Activated CD8-positive, alpha-beta T cell treated with anti-CD3 and anti-CD28 coated beads for 36 hours (primary cell): ENCODE results near the gene ADAM23. TPM values are rescaled to one million over a fixed set of nuclear protein-coding genes. Genes with fewer than 3 reads are reported as not detected.

ENCODE experiments used
- ATAC-seq: fragments of 200-7000 bp; cut with Tn5 transposase; one replicate; pipeline ENCODE4 v1.10.0; 2021; ENCODE audit warnings: mild to moderate bottlenecking, moderate library complexity
- CTCF ChIA-PET: fragments of 350-600 bp; sonication (Branson Sonifier 250); formaldehyde crosslinking; loops from one replicate; lab custom pipeline; 2021; ENCODE audit warnings: antibody characterized with exemption; lab: Charles Lee
- POLR2A ChIA-PET: fragments of 350-600 bp; sonication (Branson Sonifier 250); formaldehyde crosslinking; loops from one replicate; lab custom pipeline; 2021; ENCODE audit warnings: antibody characterized with exemption; lab: Charles Lee
- DNase-seq: peaks from one replicate; pipeline ENCODE4 v3.0.0-alpha.2; 2020
- H3K27ac Mint-ChIP-seq: one replicate; pipeline ENCODE4 v1.8.0; 2021; ENCODE audit warnings: mild to moderate bottlenecking, mixed read lengths
- H3K27me3 Mint-ChIP-seq: one replicate; pipeline ENCODE4 v1.8.0; 2021; ENCODE audit warnings: mixed read lengths
- H3K36me3 Mint-ChIP-seq: one replicate; pipeline ENCODE4 v1.8.0; 2021; ENCODE audit warnings: low read depth, mixed read lengths
- H3K4me1 Mint-ChIP-seq: one replicate; pipeline ENCODE4 v1.8.0; 2021; ENCODE audit warnings: low read depth, mixed read lengths
- H3K4me3 Mint-ChIP-seq: one replicate; pipeline ENCODE4 v1.8.0; 2021; ENCODE audit warnings: mild to moderate bottlenecking, moderate library complexity, mixed read lengths
- H3K9me3 Mint-ChIP-seq: one replicate; pipeline ENCODE4 v1.8.0; 2021; ENCODE audit warnings: mixed read lengths
- intact Hi-C: fragments of 100-400 bp; cut with micrococcal nuclease; formaldehyde crosslinking; loops from one replicate; pipeline ENCODE4 v1.10.0; 2022
- total RNA-seq, 2 experiments: library from RNA; stranded (reverse); gene quantifications; one replicate each; pipeline ENCODE4 v1.2.3, GENCODE V29; 2021
- TF ChIP-seq, protein P1 (sequence below): fragments of 200-600 bp; IDR thresholded peaks from one replicate; pipeline ENCODE4 v1.8.0; 2022; ENCODE audit warnings: antibody characterized with exemption, mild to moderate bottlenecking

ADAM23 gene
- total RNA-seq, 2 experiments from 2014 or later = 0.07 to 0.54 TPM

DNA sequence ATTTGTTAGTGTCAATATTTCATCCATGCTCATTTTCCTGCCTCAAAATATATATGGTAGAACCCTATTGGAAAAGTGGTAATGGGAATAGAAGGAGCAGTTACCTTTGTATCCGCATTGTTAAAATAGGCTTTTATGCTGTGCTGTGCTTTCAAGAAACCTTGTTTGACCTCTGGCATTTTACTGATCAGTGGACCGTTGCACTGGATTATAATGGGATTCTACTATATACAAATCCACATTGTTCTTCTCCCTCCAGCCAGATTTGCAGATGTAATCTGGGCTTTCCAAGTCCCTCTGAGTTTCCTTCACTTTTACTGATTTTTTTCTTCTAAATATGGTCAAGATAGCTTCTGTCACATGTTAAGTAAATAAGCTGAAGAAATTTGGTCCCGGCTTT is 175.7 kb downstream of the ADAM23 start:
- Mint-ChIP-seq H3K9me3 (no peaks in the 10 kb centered on the region), H3K27ac (no peak overlapping the region)

GRCh38 chr2:206626108-206626507 is 182.8 kb downstream of the ADAM23 start:
- intact Hi-C loops = no loop called here
- no peak overlapping the region for H3K27ac Mint-ChIP-seq
- H3K9me3 Mint-ChIP-seq = no peaks in the 10 kb centered on the region
- H3K4me3 Mint-ChIP-seq = no peak overlapping the region
- TF ChIP-seq, protein P1, sequence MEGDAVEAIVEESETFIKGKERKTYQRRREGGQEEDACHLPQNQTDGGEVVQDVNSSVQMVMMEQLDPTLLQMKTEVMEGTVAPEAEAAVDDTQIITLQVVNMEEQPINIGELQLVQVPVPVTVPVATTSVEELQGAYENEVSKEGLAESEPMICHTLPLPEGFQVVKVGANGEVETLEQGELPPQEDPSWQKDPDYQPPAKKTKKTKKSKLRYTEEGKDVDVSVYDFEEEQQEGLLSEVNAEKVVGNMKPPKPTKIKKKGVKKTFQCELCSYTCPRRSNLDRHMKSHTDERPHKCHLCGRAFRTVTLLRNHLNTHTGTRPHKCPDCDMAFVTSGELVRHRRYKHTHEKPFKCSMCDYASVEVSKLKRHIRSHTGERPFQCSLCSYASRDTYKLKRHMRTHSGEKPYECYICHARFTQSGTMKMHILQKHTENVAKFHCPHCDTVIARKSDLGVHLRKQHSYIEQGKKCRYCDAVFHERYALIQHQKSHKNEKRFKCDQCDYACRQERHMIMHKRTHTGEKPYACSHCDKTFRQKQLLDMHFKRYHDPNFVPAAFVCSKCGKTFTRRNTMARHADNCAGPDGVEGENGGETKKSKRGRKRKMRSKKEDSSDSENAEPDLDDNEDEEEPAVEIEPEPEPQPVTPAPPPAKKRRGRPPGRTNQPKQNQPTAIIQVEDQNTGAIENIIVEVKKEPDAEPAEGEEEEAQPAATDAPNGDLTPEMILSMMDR = no peak
- H3K27me3 Mint-ChIP-seq = peaks cover 9% of the 10 kb centered on the region
- DNase-seq = no peak
- H3K4me1 Mint-ChIP-seq = no peaks in the 10 kb centered on the region
- no peak for ATAC-seq
- ChIA-PET CTCF (no interaction called here), POLR2A (no interaction called here)
- no peaks in the 10 kb centered on the region for H3K36me3 Mint-ChIP-seq

More for the DNA sequence above, 175.7 kb downstream of the ADAM23 start:
- TF ChIP-seq, protein P1 = no peak
- intact Hi-C loops = no loop called here
- peaks cover 8% of the 10 kb centered on the region for H3K27me3 Mint-ChIP-seq
- H3K4me3 Mint-ChIP-seq = no peak overlapping the region
- POLR2A ChIA-PET = no interaction called here
- H3K4me1 Mint-ChIP-seq = no peaks in the 10 kb centered on the region
- H3K36me3 Mint-ChIP-seq = no peaks in the 10 kb centered on the region
- no peak for ATAC-seq
- no peak for DNase-seq
- CTCF ChIA-PET = no interaction called here

DNA sequence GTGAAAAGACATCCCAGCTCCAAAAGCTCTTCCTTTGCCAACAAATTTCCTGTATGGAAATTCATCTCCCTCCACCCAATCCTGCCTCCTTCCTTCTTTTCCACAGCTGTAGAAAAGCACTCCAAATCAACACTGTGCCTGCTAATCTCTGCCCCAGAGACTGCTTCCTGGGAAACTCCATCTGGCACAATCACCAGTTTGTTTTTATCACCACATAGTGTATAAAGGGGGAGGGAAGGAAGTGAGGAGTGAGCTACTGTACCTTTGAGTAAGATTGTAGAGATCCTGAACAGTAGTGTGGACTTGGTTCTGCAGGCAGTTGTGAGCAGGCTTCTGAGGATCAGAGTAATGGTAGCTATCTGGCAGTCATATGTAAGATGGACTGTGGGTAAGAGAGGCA is 184.3 kb downstream of the ADAM23 start:
- CTCF ChIA-PET = no interaction called here
- H3K27me3 Mint-ChIP-seq = peaks cover 9% of the 10 kb centered on the region
- POLR2A ChIA-PET = interaction anchor here (1.4 kb wide), 1 partner anchor 10 kb away, joined by 3 read pairs; no protein-coding TSS in a partner anchor
- TF ChIP-seq, protein P1 = no peak
- H3K36me3 Mint-ChIP-seq = no peaks in the 10 kb centered on the region
- H3K4me1 Mint-ChIP-seq = no peaks in the 10 kb centered on the region
- no peak overlapping the region for H3K4me3 Mint-ChIP-seq
- ATAC-seq = no peak
- no peaks in the 10 kb centered on the region for H3K9me3 Mint-ChIP-seq
- no peak for DNase-seq
- intact Hi-C loops = no loop called here
- H3K27ac Mint-ChIP-seq = no peak overlapping the region

- intact Hi-C loops = no loop called here
- Mint-ChIP-seq H3K27me3 (peaks cover 10% of the 10 kb centered on the region), H3K9me3 (no peaks in the 10 kb centered on the region), H3K4me1 (no peaks in the 10 kb centered on the region), H3K36me3 (no peaks in the 10 kb centered on the region), H3K27ac (no peak overlapping the region), H3K4me3 (no peak overlapping the region)
- CTCF ChIA-PET = no interaction called here
- POLR2A ChIA-PET = no interaction called here
- TF ChIP-seq, protein P1 = no peak
- ATAC-seq (no peak), DNase-seq (no peak)
These were observed 188.0 kb downstream of the ADAM23 start for GRCh38 chr2:206631340-206631739.

DNA sequence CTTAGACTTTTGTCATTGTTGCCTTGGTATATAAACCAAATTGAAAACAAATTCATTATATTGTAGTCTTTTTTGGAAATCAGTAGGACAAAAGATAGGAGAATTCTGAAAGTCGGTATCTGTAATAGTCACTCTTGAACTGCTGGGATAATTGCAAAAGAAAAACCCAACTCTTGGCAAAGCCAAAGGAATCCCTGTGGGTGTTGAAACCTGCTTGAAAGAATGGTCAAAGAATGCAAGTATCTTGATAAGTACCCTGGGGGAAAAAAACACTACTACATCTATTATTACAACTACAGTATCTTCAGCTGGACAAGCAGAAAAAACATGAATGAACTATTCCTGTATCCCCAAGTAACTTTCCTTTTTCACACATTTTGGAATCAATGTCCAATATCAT is 191.7 kb downstream of the ADAM23 start:
- CTCF ChIA-PET = no interaction called here
- H3K36me3 Mint-ChIP-seq = no peaks in the 10 kb centered on the region

More for the DNA sequence above, 191.7 kb downstream of the ADAM23 start:
- no peak for ATAC-seq
- POLR2A ChIA-PET = no interaction called here
- TF ChIP-seq, protein P1 = no peak
- intact Hi-C loops = no loop called here
- Mint-ChIP-seq H3K4me1 (no peaks in the 10 kb centered on the region), H3K9me3 (no peaks in the 10 kb centered on the region), H3K27ac (no peak overlapping the region), H3K4me3 (no peak overlapping the region), H3K27me3 (peaks cover 1% of the 10 kb centered on the region)
- no peak for DNase-seq
